Caco-2 (cell line): ENCODE measurements around the gene FAM98B. TPM values are rescaled to one million over a fixed set of nuclear protein-coding genes. Genes with fewer than 3 reads are reported as not detected.

Experiments used
- Bru-seq: library from RNA; stranded (reverse); fragments of 400-500 nt; gene quantifications from one replicate; lab custom pipeline; 2021; lab: Mats Ljungman, UMichigan
- BruChase-seq, 2 experiments: library from RNA; stranded (reverse); fragments of 400-500 nt; gene quantifications; one replicate each; lab custom pipeline; 2021; lab: Mats Ljungman, UMichigan
- BruUV-seq: library from RNA; stranded (reverse); fragments of 400-500 nt; replicated peaks from 2 replicates; lab custom pipeline; 2021; lab: Mats Ljungman, UMichigan
- CTCF ChIA-PET: fragments of 300-600 bp; sonication (Branson Sonifier 250); formaldehyde crosslinking; loops from one replicate; lab custom pipeline; 2022; ENCODE audit warnings: antibody characterized with exemption; lab: Charles Lee
- POLR2A ChIA-PET: fragments of 300-600 bp; sonication (Branson Sonifier 250); formaldehyde crosslinking; loops from one replicate; lab custom pipeline; 2022; ENCODE audit warnings: antibody characterized with exemption; lab: Charles Lee
- DNase-seq, 2 experiments: peaks; one replicate each; pipeline versions ENCODE4 v3.0.0 to v3.0.0-alpha.2; 2020 to 2022
- H3K27me3 ChIP-seq: replicated peaks from 2 replicates; pipeline ENCODE4 v1.6.0; 2011; ENCODE audit warnings: low read length; ENCODE audit not compliant: control insufficient read depth, insufficient read depth
- H3K36me3 ChIP-seq: 2 replicates; pipeline ENCODE4 v1.5.1; 2011; ENCODE audit warnings: low read length; ENCODE audit not compliant: control insufficient read depth, insufficient read depth
- H3K4me1 ChIP-seq: fragments of 250-450 bp; sonication (Bioruptor Pico); 2 replicates; pipeline ENCODE4 v1.5.1; 2020; ENCODE audit warnings: mild to moderate bottlenecking
- H3K4me3 ChIP-seq: 2 replicates; pipeline ENCODE4 v1.5.1; 2011; ENCODE audit warnings: low read depth, mild to moderate bottlenecking, control low read depth, low read length
- H3K9me3 ChIP-seq: fragments of 250-450 bp; sonication (Bioruptor Pico); 2 replicates; pipeline ENCODE4 v1.5.1; 2020; ENCODE audit warnings: mild to moderate bottlenecking, moderate library complexity
- H3K27ac Mint-ChIP-seq: one replicate; pipeline ENCODE4 v1.8.0; 2022; ENCODE audit warnings: mixed read lengths; ENCODE audit not compliant: unreplicated experiment
- H3K27me3 Mint-ChIP-seq: one replicate; pipeline ENCODE4 v1.8.0; 2022; ENCODE audit warnings: mixed read lengths; ENCODE audit not compliant: insufficient read depth, unreplicated experiment
- H3K36me3 Mint-ChIP-seq: one replicate; pipeline ENCODE4 v1.8.0; 2022; ENCODE audit warnings: mild to moderate bottlenecking, mixed read lengths; ENCODE audit not compliant: insufficient read depth, unreplicated experiment
- H3K4me1 Mint-ChIP-seq: one replicate; pipeline ENCODE4 v1.8.0; 2022; ENCODE audit warnings: low read depth, mixed read lengths; ENCODE audit not compliant: unreplicated experiment
- H3K4me3 Mint-ChIP-seq: one replicate; pipeline ENCODE4 v1.8.0; 2022; ENCODE audit warnings: mild to moderate bottlenecking, moderate library complexity, mixed read lengths; ENCODE audit not compliant: unreplicated experiment
- H3K9me3 Mint-ChIP-seq: one replicate; pipeline ENCODE4 v1.8.0; 2022; ENCODE audit warnings: mixed read lengths; ENCODE audit not compliant: unreplicated experiment
- CTCF ChIP-seq, 2 experiments: fragments of 200-600 bp in 1 of 2; IDR thresholded peaks; 1 replicate in 1 of 2; 2 replicates in 1 of 2; pipeline versions ENCODE4 v1.5.1 to v1.8.0; 2011 to 2022; ENCODE audit warnings: antibody characterized with exemption in 1 of 2, control low read depth in 1 of 2, inconsistent platforms in 1 of 2, low read depth in 1 of 2, low read length in 1 of 2, mild to moderate bottlenecking in 1 of 2, moderate library complexity in 1 of 2; ENCODE audit not compliant: insufficient read depth in 1 of 2, severe bottlenecking in 1 of 2, unreplicated experiment in 1 of 2
- intact Hi-C: fragments of 100-400 bp; cut with micrococcal nuclease; formaldehyde crosslinking; loops from one replicate; pipeline ENCODE4 v1.10.0; 2022; ENCODE audit not compliant: unreplicated experiment
- long read RNA-seq: library from polyadenylated mRNA; stranded (forward); transcript quantifications from one replicate; pipeline ENCODE4 v2.0.0, GENCODE V29; 2022
- total RNA-seq: library from RNA; stranded (reverse); gene quantifications from 2 replicates; pipeline ENCODE4 v1.2.3, GENCODE V29; 2022

FAM98B gene
- total RNA-seq (45.9 and 47.2 TPM in 2 replicates), Bru-seq, nascent RNA (percentile 92 among the genes with signal in this experiment), BruChase-seq, experiment 1, labeled RNA remaining after a 2-hour chase (percentile 82 among the genes with signal in this experiment), BruChase-seq, experiment 2, labeled RNA remaining after a 6-hour chase (percentile 83 among the genes with signal in this experiment)
- long read RNA-seq, partial matches to known transcripts: 0 of 4 reads
- long read RNA-seq, other reads (novel, unspliced or antisense): 3 of 4 reads

DNA sequence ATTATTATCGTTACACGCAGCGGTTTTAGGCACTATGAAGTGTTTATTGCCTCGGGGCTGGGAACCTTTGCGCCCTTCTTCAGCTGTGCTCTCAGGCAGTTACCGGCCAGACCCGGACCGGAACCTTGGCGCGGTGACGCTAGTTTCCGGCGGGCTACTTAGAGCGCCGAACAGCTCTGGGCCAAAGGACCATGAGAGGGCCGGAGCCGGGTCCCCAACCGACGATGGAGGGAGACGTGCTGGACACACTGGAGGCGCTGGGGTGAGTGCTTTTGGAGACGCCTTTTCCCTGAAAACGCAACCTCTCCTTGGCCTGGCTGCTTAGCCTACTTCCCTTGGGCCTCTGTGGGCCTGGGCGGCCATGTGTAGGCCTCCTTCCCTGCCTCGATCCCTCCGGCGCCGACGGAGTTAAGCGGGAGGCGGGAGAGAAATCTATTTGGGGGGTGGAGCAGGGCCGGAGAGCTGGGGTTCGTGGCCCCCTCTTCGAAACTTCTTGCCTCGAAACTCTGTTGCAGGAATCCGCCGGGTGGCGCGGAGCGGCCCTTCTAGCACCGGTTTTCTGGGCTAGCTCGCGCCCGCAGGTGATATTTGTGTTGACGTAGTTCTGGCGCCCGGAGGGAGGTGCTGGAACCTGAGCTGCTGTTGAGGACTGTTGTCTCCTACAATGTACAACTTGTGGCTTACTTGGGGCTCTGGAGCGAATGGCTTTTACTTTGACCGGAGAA lies at the start of gene FAM98B:
Gene FAM98B, plus strand, starts transcription at position 157 of the 725 bp plus-strand sequence. Its CDS starts 35 bp downstream, at position 192.
- BruUV-seq: TSS peak; percentile 79
- peak within 1 kb of the TSS; percentile 93 for H3K27ac Mint-ChIP-seq

GRCh38 chr15:38406436-38406835 lies 47.5 kb upstream of the FAM98B start:
- Mint-ChIP-seq H3K36me3 (no peaks in the 10 kb centered on the region), H3K4me3 (no peak overlapping the region), H3K27me3 (peaks cover 5% of the 10 kb centered on the region), H3K27ac (no peak overlapping the region), H3K9me3 (no peaks in the 10 kb centered on the region), H3K4me1 (peaks cover 6% of the 10 kb centered on the region)
- intact Hi-C loops: no loop called here
- POLR2A ChIA-PET: no interaction called here
- BruUV-seq: no TSS peak
- no peak overlapping the region for H3K4me3 ChIP-seq
- DNase-seq: no peak
- CTCF ChIA-PET: no interaction called here
- no peaks in the 10 kb centered on the region for H3K9me3 ChIP-seq
- no peaks in the 10 kb centered on the region for H3K4me1 ChIP-seq
- H3K36me3 ChIP-seq: no peaks in the 10 kb centered on the region
- H3K27me3 ChIP-seq: no peaks in the 10 kb centered on the region
- no peak for TF ChIP-seq CTCF (IDR thresholded peaks at IDR 0.05; ENCODE audit: insufficient read depth in 1 of 2, low read depth in 1 of 2, low read length in 1 of 2, severe bottlenecking in 1 of 2, unreplicated experiment in 1 of 2)

More for the DNA sequence above, at the start of gene FAM98B:
- intact Hi-C loops: loop anchor here (1.0 kb wide), 1 partner anchor 14 kb away; no protein-coding TSS in a partner anchor
- no peaks in the 10 kb centered on the region for H3K9me3 ChIP-seq
- peaks cover 8% of the 10 kb centered on the region for H3K36me3 Mint-ChIP-seq
- H3K27me3 Mint-ChIP-seq: no peaks in the 10 kb centered on the region
- H3K4me3 ChIP-seq: peak within 1 kb of the TSS; percentile 73
- H3K9me3 Mint-ChIP-seq: no peaks in the 10 kb centered on the region
- no peaks in the 10 kb centered on the region for H3K4me1 Mint-ChIP-seq
- peak within 1 kb of the TSS; percentile 76 for H3K4me3 Mint-ChIP-seq
- H3K27me3 ChIP-seq: no peaks in the 10 kb centered on the region
- no peaks in the 10 kb centered on the region for H3K36me3 ChIP-seq
- peak; percentile 90 to 95 for DNase-seq
- ChIA-PET POLR2A (interaction anchor here (0.5 to 2.5 kb wide), 4 partner anchors 13 to 419 kb away, joined by 3 to 38 read pairs (median 6); no protein-coding TSS in a partner anchor), CTCF (interaction anchor here (0.6 to 2.6 kb wide), 6 partner anchors 14 to 357 kb away, joined by 3 to 33 read pairs (median 6); no protein-coding TSS in a partner anchor)
- H3K4me1 ChIP-seq: peaks cover 19% of the 10 kb centered on the region; the same call in 1 of the 2 replicates
- peak in 1 of 2 experiments; percentile 1 for TF ChIP-seq CTCF (IDR thresholded peaks at IDR 0.05; ENCODE audit: insufficient read depth in 1 of 2, low read depth in 1 of 2, low read length in 1 of 2, severe bottlenecking in 1 of 2, unreplicated experiment in 1 of 2)

DNA sequence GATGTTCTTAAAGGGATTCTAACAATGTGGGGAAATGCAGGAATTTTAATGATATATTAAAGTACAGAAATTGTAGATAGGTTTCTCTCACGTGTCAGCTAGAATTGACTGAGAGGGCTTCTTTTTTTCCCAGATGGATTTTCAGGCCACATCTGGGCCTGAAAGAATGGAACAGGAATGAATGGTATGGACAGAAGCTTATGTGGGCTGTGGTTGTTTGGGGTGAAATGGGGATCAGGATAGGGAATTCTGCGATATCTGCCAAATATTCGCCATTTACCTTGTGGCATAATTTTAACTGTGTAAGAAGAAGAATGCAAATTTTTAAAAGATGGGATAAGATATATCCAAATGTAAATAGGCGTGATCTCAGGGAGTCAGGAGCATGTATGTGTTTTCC lies 45.4 kb upstream of the FAM98B start:
- Histone ChIP-seq H3K27me3 (no peaks in the 10 kb centered on the region), H3K4me1 (no peaks in the 10 kb centered on the region), H3K36me3 (no peaks in the 10 kb centered on the region), H3K4me3 (no peak overlapping the region), H3K9me3 (no peaks in the 10 kb centered on the region)
- Mint-ChIP-seq H3K9me3 (no peaks in the 10 kb centered on the region), H3K4me1 (peaks cover 6% of the 10 kb centered on the region), H3K4me3 (no peak overlapping the region), H3K36me3 (no peaks in the 10 kb centered on the region), H3K27ac (no peak overlapping the region), H3K27me3 (peaks cover 5% of the 10 kb centered on the region)
- intact Hi-C loops: no loop called here
- TF ChIP-seq CTCF (IDR thresholded peaks at IDR 0.05; ENCODE audit: insufficient read depth in 1 of 2, low read depth in 1 of 2, low read length in 1 of 2, severe bottlenecking in 1 of 2, unreplicated experiment in 1 of 2): no peak
- no TSS peak for BruUV-seq
- CTCF ChIA-PET: no interaction called here
- POLR2A ChIA-PET: no interaction called here
- DNase-seq: no peak
